ENCODE data around the gene POLRMT. TPM values are rescaled to one million over a fixed set of nuclear protein-coding genes. Genes with fewer than 3 reads are reported as not detected.

Gene POLRMT
- polyA plus RNA-seq, 1 donor (not counting 4 experiments of a cell fraction or from before 2014, with no cell fraction given), result 33.3 TPM

DNA sequence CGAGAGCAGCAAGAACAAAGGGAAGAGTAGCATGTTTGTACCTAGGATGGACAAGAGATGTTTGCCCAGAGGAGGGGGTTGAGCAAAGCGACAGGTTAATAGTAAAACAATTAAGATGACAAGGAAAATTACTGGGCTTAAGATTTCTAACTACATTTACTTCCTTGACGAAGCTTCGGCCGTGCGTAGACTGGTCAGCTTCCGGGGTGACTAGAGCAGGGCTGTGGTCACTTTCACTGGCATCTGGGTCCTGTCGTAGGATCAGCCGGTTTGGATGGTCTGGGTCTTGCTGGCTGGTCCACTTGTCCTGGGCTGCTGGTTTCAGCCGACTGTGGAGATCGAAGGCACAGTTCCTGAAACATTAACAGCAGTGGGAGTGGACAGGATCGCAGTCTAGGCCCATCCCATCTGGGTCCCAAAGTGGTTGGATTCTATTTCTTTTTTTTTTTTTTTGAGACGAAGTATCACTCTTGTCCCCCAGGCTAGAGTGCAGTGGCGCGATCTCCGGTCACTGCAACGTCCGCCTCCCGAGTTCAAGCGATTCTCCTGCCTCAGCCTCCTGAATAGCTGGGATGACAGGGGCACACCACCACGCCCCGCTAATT lies 65.9 kb downstream of the POLRMT start:
- FAIRE-seq (no peak), DNase-seq (ENCODE audit: low read depth, low spot score) (no peak)
- peaks cover 16% of the 10 kb centered on the region for H3K4me1 ChIP-seq (ENCODE audit: control insufficient read depth, extremely low read depth, insufficient read depth, low read length)
- H3K27ac ChIP-seq (ENCODE audit: control insufficient read depth, insufficient read depth, low read length), result no peak overlapping the region
- H2AFZ ChIP-seq (ENCODE audit: control insufficient read depth, low read length), result no peak overlapping the region
- dilution Hi-C loops (cut with MboI; ENCODE audit: extremely low pct_ligation_motif_present, low sequenced_read_pairs), result no loop called here
- no peaks in the 10 kb centered on the region for H3K9me3 ChIP-seq (ENCODE audit: control insufficient read depth, low read depth, low read length)
- H3K79me2 ChIP-seq (ENCODE audit: control insufficient read depth, insufficient read depth, low read length), result no peaks in the 10 kb centered on the region
- TF ChIP-seq EZH2 (IDR thresholded peaks at IDR 0.05; ENCODE audit: low read length), result no peak
- TF ChIP-seq, protein P1, sequence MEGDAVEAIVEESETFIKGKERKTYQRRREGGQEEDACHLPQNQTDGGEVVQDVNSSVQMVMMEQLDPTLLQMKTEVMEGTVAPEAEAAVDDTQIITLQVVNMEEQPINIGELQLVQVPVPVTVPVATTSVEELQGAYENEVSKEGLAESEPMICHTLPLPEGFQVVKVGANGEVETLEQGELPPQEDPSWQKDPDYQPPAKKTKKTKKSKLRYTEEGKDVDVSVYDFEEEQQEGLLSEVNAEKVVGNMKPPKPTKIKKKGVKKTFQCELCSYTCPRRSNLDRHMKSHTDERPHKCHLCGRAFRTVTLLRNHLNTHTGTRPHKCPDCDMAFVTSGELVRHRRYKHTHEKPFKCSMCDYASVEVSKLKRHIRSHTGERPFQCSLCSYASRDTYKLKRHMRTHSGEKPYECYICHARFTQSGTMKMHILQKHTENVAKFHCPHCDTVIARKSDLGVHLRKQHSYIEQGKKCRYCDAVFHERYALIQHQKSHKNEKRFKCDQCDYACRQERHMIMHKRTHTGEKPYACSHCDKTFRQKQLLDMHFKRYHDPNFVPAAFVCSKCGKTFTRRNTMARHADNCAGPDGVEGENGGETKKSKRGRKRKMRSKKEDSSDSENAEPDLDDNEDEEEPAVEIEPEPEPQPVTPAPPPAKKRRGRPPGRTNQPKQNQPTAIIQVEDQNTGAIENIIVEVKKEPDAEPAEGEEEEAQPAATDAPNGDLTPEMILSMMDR (optimal IDR thresholded peaks at IDR 0.05 in 1 of 3, IDR thresholded peaks at IDR 0.05 in 1 of 3, conservative IDR thresholded peaks at IDR 0.05 in 1 of 3; ENCODE audit: extremely low read depth in 1 of 3, insufficient read depth in 2 of 3, low read length in 3 of 3), result no peak
- no peaks in the 10 kb centered on the region for H3K9me1 ChIP-seq (ENCODE audit: control insufficient read depth, extremely low read depth, insufficient read depth, low read length)
- no peaks in the 10 kb centered on the region for H4K20me1 ChIP-seq (ENCODE audit: control insufficient read depth, extremely low read depth, insufficient read depth, low read length)
- no peak overlapping the region for H3K4me3 ChIP-seq (ENCODE audit: control insufficient read depth in 2 of 3, extremely low read depth in 1 of 3, insufficient read depth in 2 of 3, low read depth in 1 of 3, low read length in 3 of 3)
- no peaks in the 10 kb centered on the region for H3K27me3 ChIP-seq (ENCODE audit: control insufficient read depth, extremely low read depth, insufficient read depth, low read length)
- no peak overlapping the region for H3K9ac ChIP-seq (ENCODE audit: control insufficient read depth, extremely low read depth, insufficient read depth, low read length)
- H3K36me3 ChIP-seq (ENCODE audit: control insufficient read depth in 2 of 2, extremely low read depth in 1 of 2, insufficient read depth in 2 of 2, low read length in 2 of 2), result no peaks in the 10 kb centered on the region
- no peak overlapping the region for H3K4me2 ChIP-seq (ENCODE audit: control insufficient read depth, extremely low read depth, insufficient read depth, low read depth, low read length)

Other genes starting within 250 kb of the POLRMT start
- 1.6 to 4.1 TPM (median 2.6 TPM) in 3 replicates for gene C2CD4C, start 224.4 kb downstream of the POLRMT start, polyA plus RNA-seq
- 2.2 to 9.9 TPM (median 2.5 TPM) in 3 replicates for gene SHC2, start 172.5 kb downstream of the POLRMT start, polyA plus RNA-seq
- gene MADCAM1, start 137.1 kb downstream of the POLRMT start, polyA plus RNA-seq, result 0.05 to 0.12 TPM (median 0.07 TPM) in 3 replicates
- gene TPGS1, start 126.0 kb downstream of the POLRMT start, polyA plus RNA-seq, result 1.4 to 3.3 TPM (median 1.9 TPM) in 3 replicates
- gene CDC34, start 101.8 kb downstream of the POLRMT start, polyA plus RNA-seq, result 47.5 to 72.0 TPM (median 48.6 TPM) in 3 replicates
- not detected in 3 replicates for gene GZMM, start 89.5 kb downstream of the POLRMT start, polyA plus RNA-seq
- gene BSG, start 60.9 kb downstream of the POLRMT start, polyA plus RNA-seq, result 388 to 552 TPM (median 537 TPM) in 3 replicates
- gene HCN2, start 43.7 kb downstream of the POLRMT start, polyA plus RNA-seq, result 0.13 to 0.56 TPM (median 0.26 TPM) in 3 replicates
- gene FGF22, start 6.3 kb upstream of the POLRMT start, polyA plus RNA-seq, result 0.05 TPM in 1 of 3 replicates, not detected in the others
- 8.2 to 30.0 TPM (median 14.8 TPM) in 3 replicates for gene RNF126, start 29.7 kb upstream of the POLRMT start, polyA plus RNA-seq
- 54.4 to 105 TPM (median 66.0 TPM) in 3 replicates for gene FSTL3, start 42.9 kb upstream of the POLRMT start, polyA plus RNA-seq
- not detected in 3 replicates for gene PRSS57, start 61.9 kb upstream of the POLRMT start, polyA plus RNA-seq
- 0.09 to 0.46 TPM in 2 of 3 replicates, not detected in the other for gene PALM, start 75.4 kb upstream of the POLRMT start, polyA plus RNA-seq
- 17.5 to 25.4 TPM (median 25.0 TPM) in 3 replicates for gene MISP, start 117.6 kb upstream of the POLRMT start, polyA plus RNA-seq
- gene PTBP1, start 163.9 kb upstream of the POLRMT start, polyA plus RNA-seq, result 117 to 180 TPM (median 130 TPM) in 3 replicates
- gene PLPPR3, start 188.4 kb upstream of the POLRMT start, polyA plus RNA-seq, result 0.02 to 0.08 TPM in 2 of 3 replicates, not detected in the other
- not detected in 3 replicates for gene AZU1, start 194.3 kb upstream of the POLRMT start, polyA plus RNA-seq
- not detected in 3 replicates for gene PRTN3, start 207.5 kb upstream of the POLRMT start, polyA plus RNA-seq
- not detected in 3 replicates for gene ELANE, start 218.8 kb upstream of the POLRMT start, polyA plus RNA-seq
- gene CFD, start 226.1 kb upstream of the POLRMT start, polyA plus RNA-seq, result 0.37 to 1.6 TPM (median 0.47 TPM) in 3 replicates